NCI-H524 treated with DMSO at 0.1 percent for 48 hours (cell line): Measurements from ENCODE around the gene SLC25A40.
"Not testable (repeated sequence)": the region's sequence is repeated elsewhere in the genome, so short reads cannot be mapped to it uniquely, and the experiment has no call there.

Source experiments
- DNase-seq: peaks from one replicate; lab custom pipeline; 2025; lab: John Stamatoyannopoulos, UW

Gene SLC25A40

DNA sequence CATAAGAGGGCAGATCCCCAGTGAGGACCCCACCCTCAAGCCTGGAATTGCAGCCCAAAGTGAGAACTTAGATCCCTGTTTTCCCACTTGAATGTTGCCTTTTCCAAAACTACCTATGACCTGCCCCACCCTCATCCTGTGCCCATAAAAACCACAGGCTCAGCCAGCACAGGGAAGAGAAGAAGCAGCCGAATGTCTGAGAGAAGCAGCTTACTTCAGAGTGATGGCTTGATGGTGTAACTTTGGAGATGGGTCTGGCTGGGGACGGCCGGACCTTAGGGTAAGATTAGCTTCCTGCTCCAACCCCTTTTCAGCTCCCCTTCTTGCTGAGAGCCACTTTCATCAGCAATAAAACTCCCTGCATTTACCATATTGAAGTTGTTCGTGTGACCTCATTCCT lies 5.7 kb downstream of the SLC25A40 start:
- no peak for DNase-seq

DNA sequence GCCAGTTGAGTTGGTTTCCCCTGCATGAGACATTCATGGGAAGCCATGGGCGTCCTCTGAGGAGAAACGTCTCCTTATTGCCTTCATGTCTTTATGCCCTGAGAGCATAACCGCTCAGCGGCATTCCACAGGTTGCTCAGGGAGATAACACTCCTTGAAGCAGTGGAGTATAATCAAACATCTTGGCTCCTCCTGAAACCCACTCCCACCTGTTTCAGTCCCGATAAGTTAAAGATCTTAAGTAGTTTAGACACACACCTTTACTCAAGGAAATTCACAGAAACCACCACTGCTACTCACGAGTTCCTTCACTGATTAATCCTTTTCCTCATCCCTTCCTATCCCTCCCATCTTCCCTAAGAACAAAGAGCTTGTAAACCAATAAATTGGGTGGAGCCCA lies 9.6 kb downstream of the SLC25A40 start:
- not testable (repeated sequence) for DNase-seq

DNA sequence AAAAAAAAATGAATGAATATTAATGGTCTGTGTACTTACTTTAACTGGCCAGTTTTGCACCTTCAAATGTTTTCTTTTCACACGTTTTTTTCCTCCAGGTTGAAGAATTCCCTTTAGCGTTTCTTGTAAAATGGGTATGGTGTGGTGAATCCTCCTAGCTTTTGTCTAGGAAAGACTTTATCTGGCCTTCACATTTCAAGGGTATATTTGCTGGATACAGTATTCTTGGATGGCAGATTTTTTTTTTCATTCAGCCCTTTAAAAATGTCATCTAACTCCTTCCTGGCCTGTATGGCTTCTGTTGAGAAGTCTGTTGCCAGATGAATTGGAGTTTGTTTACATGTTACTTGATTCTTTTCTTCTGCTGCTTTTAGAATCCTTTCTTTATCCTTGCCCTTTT lies 10.1 kb downstream of the SLC25A40 start:
- DNase-seq = no peak

- DNase-seq = no peak
Measured at GRCh38 chr7:87858417-87859100, 17.6 kb downstream of the SLC25A40 start.

GRCh38 chr7:87853237-87853864 lies 22.8 kb downstream of the SLC25A40 start:
- no peak for DNase-seq

DNA sequence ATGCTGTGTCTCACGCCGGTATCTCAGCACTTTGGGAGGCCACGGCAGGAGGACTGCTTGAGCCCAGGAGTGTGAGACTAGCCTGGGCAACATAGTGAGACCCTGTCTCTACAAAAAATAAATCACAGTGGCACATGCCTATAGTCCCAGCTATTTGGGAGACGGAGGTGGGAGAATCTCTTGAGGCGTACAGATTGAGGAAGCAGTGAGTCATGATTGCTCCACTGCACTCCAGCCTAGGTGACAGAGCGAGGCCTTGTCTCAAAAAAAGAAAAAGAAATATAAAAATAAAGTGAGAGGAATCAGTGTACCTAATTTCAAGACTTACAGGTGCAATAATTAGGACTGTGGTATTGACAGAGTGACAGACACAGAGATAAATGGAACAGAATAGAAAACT lies 23.9 kb downstream of the SLC25A40 start:
- DNase-seq = no peak

DNA sequence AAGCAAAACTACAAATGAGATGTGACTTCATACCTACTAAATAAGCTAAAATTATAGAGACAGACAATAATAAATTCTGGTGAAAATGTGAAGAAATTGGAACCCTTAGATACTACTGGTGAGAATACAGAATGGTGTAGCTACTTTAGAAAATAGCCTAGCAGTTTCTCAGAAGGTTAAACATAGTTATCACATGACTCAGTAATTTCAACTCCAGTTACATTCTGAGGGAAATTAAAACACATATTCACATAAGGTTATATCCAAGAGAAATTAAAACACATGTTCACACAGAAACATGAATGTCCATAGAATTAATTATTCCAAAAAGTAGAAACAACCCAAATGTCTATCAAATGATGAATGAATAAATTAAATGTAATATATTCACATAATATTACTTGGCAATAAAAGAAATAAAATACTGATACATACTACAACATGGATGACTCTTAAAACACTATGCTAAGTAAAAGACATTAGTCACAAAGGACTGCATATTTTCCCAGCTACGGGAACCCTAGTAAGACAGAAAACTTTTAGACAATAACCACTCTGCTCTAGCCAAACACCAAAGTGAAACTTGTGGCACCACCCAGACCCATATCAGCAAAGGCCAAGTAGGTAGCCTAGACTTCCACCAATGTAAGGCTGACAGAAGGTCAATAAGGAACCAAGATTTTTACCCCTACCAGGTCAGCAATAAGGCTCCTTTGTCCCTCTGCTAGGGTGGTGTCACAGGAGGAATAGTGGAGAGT lies 25.1 kb downstream of the SLC25A40 start:
- no peak for DNase-seq

DNA sequence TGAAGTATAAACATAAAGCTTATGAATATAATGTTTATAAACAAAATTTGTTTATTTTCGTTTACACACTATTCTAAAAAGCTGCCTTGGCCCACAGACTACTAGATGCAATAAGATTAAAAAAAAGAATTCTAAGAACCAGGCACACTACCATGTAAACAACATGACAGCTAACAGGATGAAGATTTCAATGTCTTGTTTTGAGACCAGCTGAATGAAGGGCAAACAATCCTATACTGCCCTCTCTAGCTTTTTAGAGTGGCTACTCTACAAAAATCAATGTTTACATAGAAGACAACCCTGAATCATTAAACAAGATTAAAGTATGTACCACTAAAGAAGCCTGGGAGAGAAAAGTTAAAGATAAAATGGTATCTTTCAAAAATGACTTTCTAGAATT lies 38.6 kb downstream of the SLC25A40 start:
- no peak for DNase-seq

DNA sequence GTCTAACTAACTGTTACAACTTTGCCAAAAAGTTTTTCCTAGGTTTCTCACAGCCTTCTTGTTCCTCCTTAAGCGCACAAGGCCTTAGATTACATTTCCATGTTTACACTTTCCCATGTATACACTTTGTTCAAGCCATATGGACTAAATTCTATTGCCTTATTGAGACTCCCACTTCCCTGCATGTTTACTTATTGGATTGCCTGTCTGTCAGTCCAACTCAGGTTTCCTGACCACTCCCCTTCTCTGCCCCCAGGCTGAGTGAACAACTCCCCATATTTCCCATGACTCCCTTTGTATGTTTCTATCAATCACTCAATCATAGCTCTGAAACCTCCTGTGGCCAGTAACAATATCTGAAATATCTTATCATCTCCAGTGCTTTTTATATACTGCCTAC lies 43.0 kb downstream of the SLC25A40 start:
- DNase-seq = no peak

DNA sequence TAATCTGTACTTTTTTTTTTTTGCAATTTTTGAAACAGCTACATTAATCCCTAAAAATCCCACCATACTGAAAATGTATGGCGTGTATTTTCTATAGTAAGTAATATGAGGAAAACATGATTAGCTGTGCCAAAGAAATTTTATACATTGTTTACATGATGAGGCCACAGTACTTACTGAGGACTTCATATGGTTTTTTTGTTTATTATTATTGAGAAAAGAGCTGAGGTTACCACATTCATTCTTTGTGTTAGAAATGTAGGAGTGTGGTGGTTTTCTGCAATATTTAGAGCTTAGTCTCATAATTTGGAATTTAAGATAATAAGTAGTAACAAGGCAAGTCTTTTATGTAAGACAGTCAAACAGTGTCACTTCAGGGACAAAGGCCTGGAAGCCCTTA lies 45.1 kb downstream of the SLC25A40 start:
- DNase-seq = no peak

DNA sequence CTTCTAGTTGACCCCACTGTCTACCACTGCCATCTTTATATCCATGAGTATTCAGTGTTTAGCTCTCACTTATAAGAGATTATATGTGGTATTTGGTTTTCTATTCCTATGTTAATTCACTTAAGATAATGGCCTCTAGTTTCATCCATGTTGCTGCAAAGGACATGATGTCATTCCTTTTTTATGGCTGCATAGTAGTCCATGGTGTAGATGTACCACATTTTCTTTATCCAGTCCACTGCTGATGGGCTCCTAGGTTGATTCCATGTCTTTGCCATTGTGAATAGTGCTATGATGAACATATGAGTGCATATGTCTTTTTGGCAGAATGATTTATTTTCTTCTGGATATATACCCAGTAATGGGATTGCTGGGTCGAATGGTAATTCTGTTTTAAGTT lies 47.8 kb downstream of the SLC25A40 start:
- not testable (repeated sequence) for DNase-seq

GRCh38 chr7:87825369-87825768 lies 50.8 kb downstream of the SLC25A40 start:
- DNase-seq = not testable (repeated sequence)

- DNase-seq = not testable (repeated sequence)
Measured at GRCh38 chr7:87822056-87822455, 54.1 kb downstream of the SLC25A40 start.

GRCh38 chr7:87818336-87818735 lies 57.8 kb downstream of the SLC25A40 start:
- DNase-seq = no peak

- no peak for DNase-seq
Measured at GRCh38 chr7:87816389-87816788, 59.8 kb downstream of the SLC25A40 start.

GRCh38 chr7:87810726-87811125 lies 65.4 kb downstream of the SLC25A40 start:
- DNase-seq = no peak

- DNase-seq = no peak
Measured at GRCh38 chr7:87810130-87810529, 66.0 kb downstream of the SLC25A40 start.

DNA sequence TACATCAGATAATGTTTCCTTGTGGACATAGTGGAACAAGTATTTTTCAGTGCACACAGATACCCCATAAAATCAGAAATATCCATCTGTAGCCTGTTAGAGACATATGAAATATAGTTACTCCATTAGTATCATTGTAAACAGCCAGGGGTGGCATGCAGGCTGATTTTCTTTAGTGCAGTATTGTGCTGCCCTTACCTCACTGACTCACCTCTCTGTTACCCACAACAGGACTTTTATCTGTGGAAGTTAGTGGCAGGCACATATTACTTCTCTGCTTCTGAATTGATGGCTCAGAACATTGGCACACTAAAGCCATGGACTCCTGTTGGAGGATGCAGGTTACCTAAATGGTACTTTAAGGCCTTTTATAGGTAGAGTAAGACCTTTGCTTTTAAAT lies 70.0 kb downstream of the SLC25A40 start:
- no peak for DNase-seq

DNA sequence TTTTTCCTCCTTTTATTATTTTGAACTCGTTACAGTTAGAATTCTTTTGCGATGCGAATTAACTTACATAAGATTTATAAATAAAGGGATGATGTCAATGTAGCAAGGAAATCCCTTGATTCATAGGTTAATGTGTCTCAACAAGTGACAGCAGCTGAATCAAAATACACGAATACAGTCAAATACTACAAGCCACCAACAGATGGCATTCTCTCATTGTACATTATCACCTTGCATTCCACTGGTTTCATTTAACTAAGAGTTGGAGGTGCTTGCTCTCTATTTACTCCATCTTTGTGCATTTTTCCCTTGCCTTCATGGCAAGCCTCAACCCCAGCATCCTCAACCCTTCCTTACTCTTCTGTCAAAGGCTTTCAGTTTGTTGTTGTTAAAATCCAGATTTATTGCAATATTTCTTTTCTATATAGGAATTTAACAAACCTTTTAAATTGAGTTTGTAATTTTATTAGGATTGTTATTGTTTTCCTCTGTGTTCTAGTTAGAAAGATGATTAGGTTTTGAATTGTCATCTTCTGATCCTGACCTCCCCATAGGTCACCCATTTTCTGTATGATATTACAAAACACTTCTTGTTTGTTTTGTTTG lies 78.3 kb downstream of the SLC25A40 start:
- peak; percentile 30 for DNase-seq

DNA sequence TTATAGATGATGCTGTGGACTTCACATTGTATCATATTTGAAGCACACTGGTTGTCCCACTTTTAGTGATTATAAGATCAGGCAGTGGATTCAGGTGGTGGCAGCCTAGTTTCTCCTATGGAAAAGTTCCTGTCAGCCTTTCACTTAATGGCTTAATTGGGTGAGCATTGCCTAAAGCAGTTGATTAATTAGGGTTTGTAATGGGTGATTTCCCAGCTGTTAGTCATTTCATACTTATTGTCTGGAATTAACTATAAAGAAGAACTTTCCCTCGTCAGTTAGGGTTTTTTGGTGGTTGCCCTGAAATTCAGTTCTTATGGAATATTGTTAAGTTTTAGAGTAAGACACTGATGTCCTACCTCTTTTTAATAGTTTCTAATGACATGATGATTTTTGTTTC lies 78.8 kb downstream of the SLC25A40 start:
- DNase-seq = no peak

GRCh38 chr7:87785368-87785995 lies 90.7 kb downstream of the SLC25A40 start:
- DNase-seq = no peak

GRCh38 chr7:87784424-87784823 lies 91.7 kb downstream of the SLC25A40 start:
- DNase-seq = no peak
